Lung (tissue), 12 donors: ENCODE measurements around the gene SEMA3A. TPM values are rescaled to one million over a fixed set of nuclear protein-coding genes. Genes with fewer than 3 reads are reported as not detected.
A peak's percentile ranks its signal among the peaks of the same experiment; 100 is the strongest.

ENCODE experiments used
- ATAC-seq: fragments of 200-7000 bp; cut with Tn5 transposase; one replicate; pipeline ENCODE4 v1.9.1; 2020; ENCODE audit warnings: moderate number of reproducible peaks; ENCODE audit not compliant: insufficient read depth, low FRiP score
- DNase-seq, 3 donors: peaks; one replicate each; pipeline ENCODE4 v3.0.0-alpha.2; 2013 to 2017
- H3K27ac ChIP-seq, 2 donors: one replicate each; pipeline ENCODE4 v1.5.1; 2013; ENCODE audit warnings: mild to moderate bottlenecking in 2 of 2, moderate library complexity in 2 of 2, control low read depth in 1 of 2, inconsistent platforms in 1 of 2, low read depth in 1 of 2, low read length in 1 of 2
- H3K27me3 ChIP-seq, 3 donors: one replicate each; pipeline ENCODE4 v1.5.1; 2013; ENCODE audit warnings: low read length in 2 of 3; ENCODE audit not compliant: control insufficient read depth in 3 of 3, insufficient read depth in 3 of 3
- H3K36me3 ChIP-seq, 4 donors: one replicate each; pipeline ENCODE4 v1.5.1; 2013; ENCODE audit warnings: low read length in 4 of 4, mild to moderate bottlenecking in 1 of 4, moderate library complexity in 1 of 4; ENCODE audit not compliant: control insufficient read depth in 4 of 4, insufficient read depth in 4 of 4
- H3K4me1 ChIP-seq, 5 donors: one replicate each; pipeline ENCODE4 v1.5.1; 2013; ENCODE audit warnings: low read length in 5 of 5, mild to moderate bottlenecking in 2 of 5, moderate library complexity in 1 of 5; ENCODE audit not compliant: control insufficient read depth in 5 of 5, insufficient read depth in 5 of 5
- H3K4me3 ChIP-seq: one replicate; pipeline ENCODE4 v1.5.1; 2013; ENCODE audit warnings: mild to moderate bottlenecking, control low read depth, moderate library complexity
- H3K9ac ChIP-seq, 2 donors: one replicate each; pipeline ENCODE4 v1.5.1; 2013; ENCODE audit warnings: low read length in 2 of 2, control low read depth in 1 of 2; ENCODE audit not compliant: insufficient read depth in 1 of 2
- H3K9me3 ChIP-seq, 4 donors: one replicate each; pipeline ENCODE4 v1.5.1; 2013; ENCODE audit warnings: low read length in 3 of 4, mild to moderate bottlenecking in 1 of 4, moderate library complexity in 1 of 4; ENCODE audit not compliant: control insufficient read depth in 4 of 4, insufficient read depth in 3 of 4
- CTCF ChIP-seq: IDR thresholded peaks from 2 replicates; pipeline ENCODE4 v1.5.1; 2012; ENCODE audit warnings: mild to moderate bottlenecking; ENCODE audit errors: control extremely low read depth, extremely low read depth
- WGBS, 2 donors: extraction: QIAGEN DNeasy Blood & Tissue Kit; methylation state at CpG; one replicate each; pipeline ENCODE4 v1.1.7; 2013; 5-methylcytosine and 5-hydroxymethylcytosine counted together
- polyA plus RNA-seq, 2 donors: library from polyadenylated mRNA; stranded (reverse); fragments of 200-250 nt; gene quantifications; one replicate each; pipeline ENCODE4 v1.2.1, GENCODE V29; 2013
- total RNA-seq, 2 donors: library from RNA; depleted of rRNA in 1 of 2; stranded (reverse); fragments of >200 nt in 1 of 2; gene quantifications; one replicate each; pipeline ENCODE4 v1.2.1, GENCODE V29; 2014 to 2021
- donor health status: control.
- donor health status: control.
- donor health status: Bipolar disorder and iron deficiency.
- donor health status: healthy.
- donor health status: DM: yes; HTN: yes; CAD: no.

The SEMA3A gene
- total and polyA plus RNA-seq, 4 donors: 0.79 to 21.4 (median 5.5) TPM

- no peaks in the 10 kb centered on the region for H3K36me3 ChIP-seq
- WGBS, 2 donors: 75 to 94% methylated on average over 2 of the region's 2 CpGs
- H3K9ac ChIP-seq: no peak overlapping the region
- no peak for TF ChIP-seq CTCF
- peak in 2 of 3 donors; percentile 83 to 84 for DNase-seq
- H3K9me3 ChIP-seq: no peaks in the 10 kb centered on the region
- H3K4me3 ChIP-seq: no peak overlapping the region
- H3K27ac ChIP-seq: no peak overlapping the region
- no peaks in the 10 kb centered on the region for H3K27me3 ChIP-seq
- peaks cover 0 to 2% (median 0%) of the 10 kb centered on the region in 5 donors for H3K4me1 ChIP-seq
- ATAC-seq: no peak
Measured at GRCh38 chr7:83952236-83952635, 242.4 kb downstream of the SEMA3A start.

- H3K4me3 ChIP-seq: no peak overlapping the region
- no peaks in the 10 kb centered on the region for H3K36me3 ChIP-seq
- no peak overlapping the region for H3K9ac ChIP-seq
- peaks cover 0 to 2% (median 0%) of the 10 kb centered on the region in 5 donors for H3K4me1 ChIP-seq
- no peak overlapping the region for H3K27ac ChIP-seq
- H3K9me3 ChIP-seq: no peaks in the 10 kb centered on the region
- TF ChIP-seq CTCF: no peak
- ATAC-seq (no peak), DNase-seq (no peak)
- H3K27me3 ChIP-seq: no peaks in the 10 kb centered on the region
- 60 to 71% methylated on average over 2 of the region's 2 CpGs for WGBS, 2 donors
Measured at GRCh38 chr7:83947260-83947659, 247.3 kb downstream of the SEMA3A start.

- no peak overlapping the region for H3K4me3 ChIP-seq
- no peaks in the 10 kb centered on the region for H3K27me3 ChIP-seq
- no peak overlapping the region for H3K9ac ChIP-seq
- DNase-seq: no peak
- no peak overlapping the region for H3K27ac ChIP-seq
- no peaks in the 10 kb centered on the region for H3K36me3 ChIP-seq
- ATAC-seq: no peak
- no peaks in the 10 kb centered on the region for H3K4me1 ChIP-seq
- 30 to 72% methylated on average over 3 of the region's 3 CpGs for WGBS, 2 donors
- H3K9me3 ChIP-seq: no peaks in the 10 kb centered on the region
- no peak for TF ChIP-seq CTCF
Measured at GRCh38 chr7:83946801-83947200, 247.8 kb downstream of the SEMA3A start.

GRCh38 chr7:83941300-83941699, 253.3 kb downstream of the SEMA3A start:
- ATAC-seq (no peak), DNase-seq (no peak)
- WGBS, 2 donors: 90 to 91% methylated on average over 4 of the region's 4 CpGs
- peaks cover 0 to 4% (median 0%) of the 10 kb centered on the region in 5 donors for H3K4me1 ChIP-seq
- H3K36me3 ChIP-seq: no peaks in the 10 kb centered on the region
- no peak overlapping the region for H3K4me3 ChIP-seq
- H3K9ac ChIP-seq: no peak overlapping the region
- H3K27ac ChIP-seq: no peak overlapping the region
- no peaks in the 10 kb centered on the region for H3K27me3 ChIP-seq
- TF ChIP-seq CTCF: no peak
- peaks cover 0 to 1% (median 0%) of the 10 kb centered on the region in 4 donors for H3K9me3 ChIP-seq
